GM23248 (cell line): ENCODE measurements around the gene FOSL2. TPM values are rescaled to one million over a fixed set of nuclear protein-coding genes. Genes with fewer than 3 reads are reported as not detected.

Experiments used
- DNase-seq: peaks from one replicate; pipeline ENCODE4 v3.0.0-alpha.2; 2015
- H2AFZ ChIP-seq: fragments of 200-600 bp; sonication (generic); 2 replicates; pipeline ENCODE4 v1.6.1; 2016; ENCODE audit warnings: antibody characterized with exemption
- H3F3A ChIP-seq: fragments of 200-600 bp; sonication (generic); 2 replicates; pipeline ENCODE4 v1.6.1; 2016; ENCODE audit warnings: mild to moderate bottlenecking, antibody characterized with exemption, mixed run types; ENCODE audit not compliant: insufficient read depth
- H3K27ac ChIP-seq: fragments of 200-600 bp; sonication (generic); 2 replicates; pipeline ENCODE4 v1.5.1; 2016; ENCODE audit warnings: mild to moderate bottlenecking
- H3K27me3 ChIP-seq: fragments of 200-600 bp; sonication (generic); replicated peaks from 2 replicates; pipeline ENCODE4 v1.6.1; 2016; ENCODE audit warnings: mild to moderate bottlenecking; ENCODE audit not compliant: insufficient read depth
- H3K36me3 ChIP-seq: fragments of 200-600 bp; sonication (generic); 2 replicates; pipeline ENCODE4 v1.6.1; 2016; ENCODE audit warnings: low read depth, mild to moderate bottlenecking
- H3K4me1 ChIP-seq: fragments of 200-600 bp; sonication (generic); 2 replicates; pipeline ENCODE4 v1.6.1; 2016; ENCODE audit warnings: mild to moderate bottlenecking; ENCODE audit not compliant: insufficient read depth
- H3K4me2 ChIP-seq: fragments of 200-600 bp; sonication (generic); one replicate; pipeline ENCODE4 v1.6.1; 2016; ENCODE audit warnings: mild to moderate bottlenecking; ENCODE audit not compliant: unreplicated experiment
- H3K4me3 ChIP-seq: fragments of 200-600 bp; sonication (generic); 2 replicates; pipeline ENCODE4 v1.5.1; 2016; ENCODE audit warnings: mild to moderate bottlenecking
- H3K79me2 ChIP-seq: fragments of 200-600 bp; sonication (generic); 2 replicates; pipeline ENCODE4 v1.6.1; 2016; ENCODE audit warnings: mild to moderate bottlenecking; ENCODE audit not compliant: insufficient read depth
- H3K9ac ChIP-seq: fragments of 200-600 bp; sonication (generic); 2 replicates; pipeline ENCODE4 v1.6.1; 2016; ENCODE audit warnings: mild to moderate bottlenecking
- H3K9me2 ChIP-seq: fragments of 200-600 bp; sonication (generic); 2 replicates; pipeline ENCODE4 v1.6.1; 2016; ENCODE audit warnings: mixed run types, mild to moderate bottlenecking, moderate library complexity; ENCODE audit not compliant: insufficient read depth
- H3K9me3 ChIP-seq: fragments of 200-600 bp; sonication (generic); one replicate; pipeline ENCODE4 v1.6.1; 2017; ENCODE audit warnings: low read depth
- H4K20me1 ChIP-seq: fragments of 200-600 bp; sonication (generic); 2 replicates; pipeline ENCODE4 v1.6.0; 2016; ENCODE audit not compliant: insufficient read depth
- EZH2 ChIP-seq: fragments of 200-600 bp; sonication (generic); IDR thresholded peaks from 2 replicates; pipeline ENCODE4 v1.6.1; 2018; ENCODE audit warnings: antibody characterized with exemption, mild to moderate bottlenecking; ENCODE audit not compliant: insufficient read depth, poor library complexity, severe bottlenecking
- EZH2phosphoT487 ChIP-seq: fragments of 200-600 bp; sonication (generic); IDR thresholded peaks from 2 replicates; pipeline ENCODE4 v1.6.1; 2018; ENCODE audit warnings: antibody characterized with exemption, moderate library complexity, mild to moderate bottlenecking, low read depth; ENCODE audit not compliant: insufficient read depth
- WGBS, 2 experiments: methylation state at CpG; one replicate each; pipeline ENCODE4 v1.1.6; 2015 to 2017; ENCODE audit warnings: low lambda C conversion rate in 2 of 2, low coverage in 1 of 2; ENCODE audit errors: missing lambda C conversion rate in 2 of 2; 5-methylcytosine and 5-hydroxymethylcytosine counted together
- in situ Hi-C: fragments of 300-500 bp; cut with MboI; formaldehyde crosslinking; loops from 2 replicates; pipeline ENCODE4 v1.15.0; 2020
- polyA plus RNA-seq: library from polyadenylated mRNA; unstranded; fragments of >200 nt; fragmentation: Nextera tagmentation; extraction: Ambion mirVana; gene quantifications from 2 replicates; pipeline ENCODE4 v1.2.1, GENCODE V29; 2016
- total RNA-seq: library from RNA; depleted of rRNA; stranded (reverse); fragments of >200 nt; shearing (Covaris generic); gene quantifications from 2 replicates; pipeline ENCODE4 v1.2.3, GENCODE V29; 2014

Gene FOSL2
- total and polyA plus RNA-seq, 2 experiments from 2014 or later: 42.4 to 78.0 TPM

GRCh38 chr2:28430788-28431418 is 38.2 kb downstream of the FOSL2 start:
- in situ Hi-C loops: no loop called here

GRCh38 chr2:28431741-28432140 is 39.1 kb downstream of the FOSL2 start:
- Histone ChIP-seq H3K79me2 (no peaks in the 10 kb centered on the region), H3K4me1 (peaks cover 10% of the 10 kb centered on the region; the same call in 1 of the 2 replicates), H3K27ac (no peak overlapping the region), H3K9ac (no peak overlapping the region), H3F3A (peaks cover 13% of the 10 kb centered on the region; the same call in 1 of the 2 replicates), H3K9me2 (no peaks in the 10 kb centered on the region), H3K4me3 (no peak overlapping the region), H2AFZ (no peak overlapping the region), H3K36me3 (no peaks in the 10 kb centered on the region), H3K4me2 (no peak overlapping the region), H3K9me3 (no peaks in the 10 kb centered on the region), H3K27me3 (no peaks in the 10 kb centered on the region), H4K20me1 (no peaks in the 10 kb centered on the region)
- no peak for DNase-seq
- WGBS, 2 experiments: 71 to 80% methylated on average over 4 of the region's 4 CpGs
- in situ Hi-C loops: no loop called here
- TF ChIP-seq EZH2: no peak
- no peak for TF ChIP-seq EZH2phosphoT487

More at GRCh38 chr2:28430788-28431418, 38.2 kb downstream of the FOSL2 start:
- no peaks in the 10 kb centered on the region for H4K20me1 ChIP-seq
- no peaks in the 10 kb centered on the region for H3K36me3 ChIP-seq
- peaks cover 22% of the 10 kb centered on the region for H3F3A ChIP-seq
- H3K79me2 ChIP-seq: no peaks in the 10 kb centered on the region
- no peak overlapping the region for H3K4me2 ChIP-seq
- no peaks in the 10 kb centered on the region for H3K9me3 ChIP-seq
- no peak overlapping the region for H3K9ac ChIP-seq
- H2AFZ ChIP-seq: no peak overlapping the region
- H3K27me3 ChIP-seq: no peaks in the 10 kb centered on the region
- peaks cover 10% of the 10 kb centered on the region; the same call in 1 of the 2 replicates for H3K4me1 ChIP-seq
- H3K27ac ChIP-seq: no peak overlapping the region
- no peak for DNase-seq
- no peak for TF ChIP-seq EZH2
- TF ChIP-seq EZH2phosphoT487: no peak
- H3K9me2 ChIP-seq: no peaks in the 10 kb centered on the region
- no peak overlapping the region for H3K4me3 ChIP-seq
- WGBS, 2 experiments: 50 to 57% methylated on average over 6 of the region's 6 CpGs

- Histone ChIP-seq H4K20me1 (no peaks in the 10 kb centered on the region), H3K4me3 (no peak overlapping the region), H3K27me3 (no peaks in the 10 kb centered on the region), H3K9me2 (no peaks in the 10 kb centered on the region), H3K4me2 (no peak overlapping the region), H3K79me2 (no peaks in the 10 kb centered on the region), H3K36me3 (no peaks in the 10 kb centered on the region), H3K9ac (no peak overlapping the region), H3K9me3 (no peaks in the 10 kb centered on the region), H3F3A (peaks cover 7% of the 10 kb centered on the region; the same call in 1 of the 2 replicates), H3K4me1 (peaks cover 10% of the 10 kb centered on the region; the same call in 1 of the 2 replicates), H2AFZ (no peak overlapping the region), H3K27ac (no peak overlapping the region)
- TF ChIP-seq EZH2phosphoT487 (no peak), EZH2 (no peak)
- DNase-seq: no peak
- in situ Hi-C loops: no loop called here
- 86 to 92% methylated on average over 8 of the region's 8 CpGs for WGBS, 2 experiments
These were observed 39.7 kb downstream of the FOSL2 start for GRCh38 chr2:28432362-28432761.

GRCh38 chr2:28433215-28433614 is 40.6 kb downstream of the FOSL2 start:
- DNase-seq: no peak
- Histone ChIP-seq H4K20me1 (no peaks in the 10 kb centered on the region), H3K9me3 (no peaks in the 10 kb centered on the region), H3K36me3 (no peaks in the 10 kb centered on the region), H3K4me3 (no peak overlapping the region), H3K79me2 (no peaks in the 10 kb centered on the region), H2AFZ (no peak overlapping the region), H3K9ac (no peak overlapping the region), H3K4me1 (0 out of 2 replicates have a peak, but pooled peaks cover 5% of the 10 kb centered on the region), H3F3A (no peaks in the 10 kb centered on the region), H3K4me2 (no peak overlapping the region), H3K27me3 (no peaks in the 10 kb centered on the region), H3K27ac (no peak overlapping the region), H3K9me2 (no peaks in the 10 kb centered on the region)
- TF ChIP-seq EZH2phosphoT487 (no peak), EZH2 (no peak)
- in situ Hi-C loops: no loop called here
- WGBS, 2 experiments: 89 to 92% methylated on average over 2 of the region's 2 CpGs
